ENCODE data around the gene AK2.
"Not testable (repeated sequence)": the region's sequence is repeated elsewhere in the genome, so short reads cannot be mapped to it uniquely, and the experiment has no call there.

Gene AK2

GRCh38 chr1:33025761-33026160 is 10.9 kb downstream of the AK2 start:
- Histone ChIP-seq H3K4me3 (ENCODE audit: low read depth in 1 of 5, low read length in 5 of 5) (no peak overlapping the region), H3K27ac (ENCODE audit: low read depth, low read length) (no peak overlapping the region), H3K9ac (ENCODE audit: low read length in 5 of 5) (no peak overlapping the region), H3K27me3 (ENCODE audit: control insufficient read depth in 5 of 5, insufficient read depth in 4 of 5, low read length in 5 of 5) (no peaks in the 10 kb centered on the region), H3K4me1 (ENCODE audit: control insufficient read depth in 5 of 5, insufficient read depth in 5 of 5, low read length in 5 of 5) (peaks cover 0 to 32% (median 20%) of the 10 kb centered on the region in 5 donors), H3K9me3 (ENCODE audit: control insufficient read depth in 5 of 5, low read length in 5 of 5) (no peaks in the 10 kb centered on the region), H3K36me3 (ENCODE audit: control insufficient read depth in 5 of 5, insufficient read depth in 5 of 5, low read length in 5 of 5) (peaks cover 9 to 39% (median 35%) of the 10 kb centered on the region in 5 donors)

DNA sequence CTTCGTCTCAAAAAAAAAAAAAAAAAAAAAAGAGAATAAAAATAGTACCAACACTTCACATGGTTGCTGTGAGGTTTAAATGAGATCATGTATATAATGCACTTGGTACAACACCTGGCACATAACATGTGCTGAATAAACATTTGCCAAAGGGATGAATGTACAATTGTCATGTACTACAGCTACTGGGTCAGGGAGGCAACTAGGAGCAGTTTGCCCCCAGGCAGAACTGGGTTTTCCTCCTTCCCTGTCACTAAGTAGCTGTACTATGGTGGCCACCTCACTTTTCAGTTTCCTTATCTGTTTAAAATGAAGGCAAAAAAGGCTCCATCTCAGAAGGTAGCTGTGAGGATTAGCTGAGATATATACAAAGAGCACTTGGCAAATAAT is 11.5 kb downstream of the AK2 start:
- peaks cover 11 to 45% (median 39%) of the 10 kb centered on the region in 5 donors for H3K36me3 ChIP-seq (ENCODE audit: control insufficient read depth in 5 of 5, insufficient read depth in 5 of 5, low read length in 5 of 5)

GRCh38 chr1:33024430-33025179 is 12.1 kb downstream of the AK2 start:
- H3K4me1 ChIP-seq (ENCODE audit: control insufficient read depth in 5 of 5, insufficient read depth in 5 of 5, low read length in 5 of 5): peaks cover 0 to 21% (median 10%) of the 10 kb centered on the region in 5 donors
- not testable (repeated sequence) for H3K4me3 ChIP-seq (ENCODE audit: low read depth in 1 of 5, low read length in 5 of 5); H3K27ac ChIP-seq (ENCODE audit: low read depth, low read length); H3K9me3 ChIP-seq (ENCODE audit: control insufficient read depth in 5 of 5, low read length in 5 of 5); H3K9ac ChIP-seq (ENCODE audit: low read length in 5 of 5); H3K27me3 ChIP-seq (ENCODE audit: control insufficient read depth in 5 of 5, insufficient read depth in 4 of 5, low read length in 5 of 5)
- H3K36me3 ChIP-seq (ENCODE audit: control insufficient read depth in 5 of 5, insufficient read depth in 5 of 5, low read length in 5 of 5): peaks cover 17 to 50% (median 40%) of the 10 kb centered on the region in 5 donors

More for the DNA sequence above, 11.5 kb downstream of the AK2 start:
- H3K4me1 ChIP-seq (ENCODE audit: control insufficient read depth in 5 of 5, insufficient read depth in 5 of 5, low read length in 5 of 5): peaks cover 0 to 27% (median 14%) of the 10 kb centered on the region in 5 donors
- no peak overlapping the region for H3K27ac ChIP-seq (ENCODE audit: low read depth, low read length)
- H3K27me3 ChIP-seq (ENCODE audit: control insufficient read depth in 5 of 5, insufficient read depth in 4 of 5, low read length in 5 of 5): no peaks in the 10 kb centered on the region
- H3K9ac ChIP-seq (ENCODE audit: low read length in 5 of 5): no peak overlapping the region
- no peaks in the 10 kb centered on the region for H3K9me3 ChIP-seq (ENCODE audit: control insufficient read depth in 5 of 5, low read length in 5 of 5)
- no peak overlapping the region for H3K4me3 ChIP-seq (ENCODE audit: low read depth in 1 of 5, low read length in 5 of 5)

DNA sequence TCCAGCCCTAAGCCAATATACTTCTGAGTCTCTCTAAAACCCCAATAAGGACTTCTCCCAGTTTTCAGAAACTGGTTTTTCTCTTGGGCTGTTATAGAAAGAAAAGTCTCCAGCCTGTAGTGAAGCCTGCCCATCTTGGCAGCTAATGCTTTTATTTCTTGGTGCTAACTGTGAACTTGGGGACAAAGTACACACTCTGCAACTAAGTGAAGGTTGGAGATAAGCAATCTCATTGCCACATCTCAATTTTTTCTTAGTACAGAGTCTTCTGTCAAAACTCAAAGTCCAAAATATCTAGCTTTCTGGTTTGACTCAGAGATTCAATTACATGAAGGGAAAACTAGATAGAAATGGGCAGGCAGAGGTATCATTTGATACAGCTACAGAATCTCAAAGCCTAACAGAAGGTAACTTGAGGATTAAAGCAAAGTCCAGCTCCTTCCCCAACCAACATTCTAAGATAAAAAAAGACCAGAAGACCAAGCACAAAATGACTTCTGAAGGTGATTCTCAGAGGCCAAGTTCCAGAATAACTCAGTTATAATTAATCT is 14.0 kb downstream of the AK2 start:
- Histone ChIP-seq H3K4me3 (ENCODE audit: low read depth in 1 of 5, low read length in 5 of 5) (no peak overlapping the region), H3K9me3 (ENCODE audit: control insufficient read depth in 5 of 5, low read length in 5 of 5) (no peaks in the 10 kb centered on the region), H3K9ac (ENCODE audit: low read length in 5 of 5) (no peak overlapping the region), H3K36me3 (ENCODE audit: control insufficient read depth in 5 of 5, insufficient read depth in 5 of 5, low read length in 5 of 5) (peaks cover 27 to 66% (median 54%) of the 10 kb centered on the region in 5 donors), H3K27ac (ENCODE audit: low read depth, low read length) (peak overlapping the region; percentile 51), H3K4me1 (ENCODE audit: control insufficient read depth in 5 of 5, insufficient read depth in 5 of 5, low read length in 5 of 5) (peaks cover 0 to 21% (median 10%) of the 10 kb centered on the region in 5 donors), H3K27me3 (ENCODE audit: control insufficient read depth in 5 of 5, insufficient read depth in 4 of 5, low read length in 5 of 5) (no peaks in the 10 kb centered on the region)

DNA sequence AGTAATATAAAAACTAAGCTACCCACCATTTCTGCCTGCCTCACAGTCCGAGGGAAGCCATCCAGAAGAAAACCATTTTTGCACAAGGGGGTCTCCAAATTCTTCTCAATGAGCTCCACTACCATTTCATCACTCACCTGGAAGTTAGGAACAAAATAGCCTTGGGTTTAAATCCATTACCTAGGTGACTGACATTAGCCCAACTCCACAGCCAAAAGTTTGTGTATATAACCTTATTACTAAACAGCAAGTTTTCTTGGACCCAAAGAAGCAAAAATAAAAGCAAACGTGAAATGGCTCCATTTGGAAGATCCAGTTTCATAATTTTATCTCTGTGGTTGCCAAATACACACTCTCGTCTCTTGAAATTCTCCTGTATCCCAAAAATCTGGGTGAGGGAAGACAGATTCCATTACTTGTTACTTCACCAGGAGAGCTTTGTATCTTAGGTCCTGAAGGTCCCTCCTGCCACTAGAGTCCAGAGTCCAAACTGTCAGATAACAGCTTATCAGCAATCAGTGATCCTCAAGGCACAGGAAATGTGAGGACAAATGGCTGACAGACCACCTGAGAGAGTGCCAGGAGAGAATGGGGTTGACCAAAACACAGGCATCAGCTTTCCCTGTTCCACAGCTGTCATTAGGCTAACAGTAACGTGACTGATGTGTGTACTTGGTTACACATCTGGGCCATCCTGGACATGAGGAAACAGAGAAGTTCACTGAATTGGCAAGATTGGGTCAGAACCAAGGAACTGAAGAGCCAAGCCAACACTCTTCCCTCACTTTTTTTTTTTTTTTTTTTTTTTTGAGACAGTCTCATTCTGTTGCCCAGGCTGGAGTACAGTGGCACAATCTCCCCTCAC is 14.9 kb downstream of the AK2 start:
- Histone ChIP-seq H3K9me3 (ENCODE audit: control insufficient read depth in 5 of 5, low read length in 5 of 5) (no peaks in the 10 kb centered on the region), H3K27me3 (ENCODE audit: control insufficient read depth in 5 of 5, insufficient read depth in 4 of 5, low read length in 5 of 5) (no peaks in the 10 kb centered on the region), H3K4me3 (ENCODE audit: low read depth in 1 of 5, low read length in 5 of 5) (no peak overlapping the region), H3K36me3 (ENCODE audit: control insufficient read depth in 5 of 5, insufficient read depth in 5 of 5, low read length in 5 of 5) (peaks cover 27 to 73% (median 61%) of the 10 kb centered on the region in 5 donors), H3K9ac (ENCODE audit: low read length in 5 of 5) (no peak overlapping the region), H3K4me1 (ENCODE audit: control insufficient read depth in 5 of 5, insufficient read depth in 5 of 5, low read length in 5 of 5) (peaks cover 0 to 16% (median 10%) of the 10 kb centered on the region in 5 donors), H3K27ac (ENCODE audit: low read depth, low read length) (peak overlapping the region; percentile 51)

DNA sequence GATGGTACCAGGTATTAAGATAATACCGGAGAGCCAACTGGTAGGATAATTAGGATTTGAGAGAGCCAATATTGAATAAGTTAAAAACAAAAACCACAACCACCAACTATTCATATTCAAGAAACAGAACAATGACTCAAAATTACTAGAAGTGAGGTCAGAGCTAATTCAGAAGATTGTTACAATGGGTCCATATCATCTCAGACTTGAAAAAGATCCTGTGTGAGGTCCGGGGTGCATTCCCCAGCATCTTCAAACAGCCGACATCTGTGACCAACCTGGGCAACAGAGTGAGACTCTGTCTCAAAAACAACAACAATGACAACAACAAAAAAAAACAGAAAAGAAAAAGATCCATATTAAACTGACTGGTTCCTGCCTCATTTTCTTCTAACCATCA is 18.6 kb downstream of the AK2 start:
- Histone ChIP-seq H3K36me3 (ENCODE audit: control insufficient read depth in 5 of 5, insufficient read depth in 5 of 5, low read length in 5 of 5) (peaks cover 30 to 76% (median 68%) of the 10 kb centered on the region in 5 donors), H3K27me3 (ENCODE audit: control insufficient read depth in 5 of 5, insufficient read depth in 4 of 5, low read length in 5 of 5) (no peaks in the 10 kb centered on the region), H3K4me3 (ENCODE audit: low read depth in 1 of 5, low read length in 5 of 5) (no peak overlapping the region), H3K9me3 (ENCODE audit: control insufficient read depth in 5 of 5, low read length in 5 of 5) (no peaks in the 10 kb centered on the region), H3K27ac (ENCODE audit: low read depth, low read length) (no peak overlapping the region), H3K9ac (ENCODE audit: low read length in 5 of 5) (no peak overlapping the region), H3K4me1 (ENCODE audit: control insufficient read depth in 5 of 5, insufficient read depth in 5 of 5, low read length in 5 of 5) (peaks cover 0 to 21% (median 15%) of the 10 kb centered on the region in 5 donors)

GRCh38 chr1:33017175-33017574 is 19.5 kb downstream of the AK2 start:
- Histone ChIP-seq H3K4me3 (ENCODE audit: low read depth in 1 of 5, low read length in 5 of 5) (no peak overlapping the region), H3K27ac (ENCODE audit: low read depth, low read length) (no peak overlapping the region), H3K27me3 (ENCODE audit: control insufficient read depth in 5 of 5, insufficient read depth in 4 of 5, low read length in 5 of 5) (no peaks in the 10 kb centered on the region), H3K9ac (ENCODE audit: low read length in 5 of 5) (no peak overlapping the region), H3K4me1 (ENCODE audit: control insufficient read depth in 5 of 5, insufficient read depth in 5 of 5, low read length in 5 of 5) (peaks cover 0 to 19% (median 14%) of the 10 kb centered on the region in 5 donors), H3K9me3 (ENCODE audit: control insufficient read depth in 5 of 5, low read length in 5 of 5) (no peaks in the 10 kb centered on the region), H3K36me3 (ENCODE audit: control insufficient read depth in 5 of 5, insufficient read depth in 5 of 5, low read length in 5 of 5) (peaks cover 30 to 76% (median 68%) of the 10 kb centered on the region in 5 donors)

GRCh38 chr1:33015216-33015615 is 21.5 kb downstream of the AK2 start:
- H3K36me3 ChIP-seq (ENCODE audit: control insufficient read depth in 5 of 5, insufficient read depth in 5 of 5, low read length in 5 of 5): peaks cover 22 to 60% (median 55%) of the 10 kb centered on the region in 5 donors
- peaks cover 6 to 32% (median 30%) of the 10 kb centered on the region in 5 donors for H3K4me1 ChIP-seq (ENCODE audit: control insufficient read depth in 5 of 5, insufficient read depth in 5 of 5, low read length in 5 of 5)
- H3K9me3 ChIP-seq (ENCODE audit: control insufficient read depth in 5 of 5, low read length in 5 of 5): no peaks in the 10 kb centered on the region
- H3K4me3 ChIP-seq (ENCODE audit: low read depth in 1 of 5, low read length in 5 of 5): no peak overlapping the region
- H3K27me3 ChIP-seq (ENCODE audit: control insufficient read depth in 5 of 5, insufficient read depth in 4 of 5, low read length in 5 of 5): no peaks in the 10 kb centered on the region
- no peak overlapping the region for H3K9ac ChIP-seq (ENCODE audit: low read length in 5 of 5)
- peak overlapping the region; percentile 15 for H3K27ac ChIP-seq (ENCODE audit: low read depth, low read length)

- Histone ChIP-seq H3K36me3 (ENCODE audit: control insufficient read depth in 5 of 5, insufficient read depth in 5 of 5, low read length in 5 of 5) (peaks cover 16 to 54% (median 49%) of the 10 kb centered on the region in 5 donors), H3K4me1 (ENCODE audit: control insufficient read depth in 5 of 5, insufficient read depth in 5 of 5, low read length in 5 of 5) (peaks cover 6 to 33% (median 30%) of the 10 kb centered on the region in 5 donors), H3K27ac (ENCODE audit: low read depth, low read length) (peak overlapping the region; percentile 15), H3K27me3 (ENCODE audit: control insufficient read depth in 5 of 5, insufficient read depth in 4 of 5, low read length in 5 of 5) (no peaks in the 10 kb centered on the region), H3K9ac (ENCODE audit: low read length in 5 of 5) (no peak overlapping the region), H3K4me3 (ENCODE audit: low read depth in 1 of 5, low read length in 5 of 5) (no peak overlapping the region), H3K9me3 (ENCODE audit: control insufficient read depth in 5 of 5, low read length in 5 of 5) (no peaks in the 10 kb centered on the region)
Observed at GRCh38 chr1:33014464-33015163, 22.1 kb downstream of the AK2 start.
